ENCODE results near the gene DNAJC4. TPM values are rescaled to one million over a fixed set of nuclear protein-coding genes. Genes with fewer than 3 reads are reported as not detected.
A peak's percentile ranks its signal among the peaks of the same experiment; 100 is the strongest.

DNAJC4 gene
- total RNA-seq, 4 donors from 2014 or later, result 13.8 to 30.0 (median 18.9) TPM

DNA sequence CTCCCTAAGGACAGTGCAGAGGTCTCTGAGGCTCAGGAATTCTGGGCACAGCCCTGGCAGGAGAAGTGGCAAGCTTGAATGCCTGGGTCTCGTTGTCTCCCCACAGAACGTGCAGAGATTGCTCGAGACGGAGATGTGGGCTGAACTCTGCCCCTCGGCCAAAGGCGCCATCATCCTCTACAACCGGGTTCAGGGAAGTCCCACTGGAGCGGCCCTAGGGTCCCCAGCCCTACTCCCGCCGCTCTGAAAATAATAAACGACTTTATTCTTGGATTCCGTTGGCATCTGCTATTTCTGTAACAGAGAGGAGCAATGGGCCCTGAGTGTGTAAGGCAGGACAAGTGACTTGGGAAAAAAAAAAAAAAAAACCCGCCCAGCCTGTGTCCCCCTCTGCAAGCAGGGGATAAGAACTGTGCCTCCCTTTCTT is 591 bp upstream of the DNAJC4 start:
- no peak for TF ChIP-seq POLR2A (IDR thresholded peaks at IDR 0.05)
- TF ChIP-seq, protein P1, sequence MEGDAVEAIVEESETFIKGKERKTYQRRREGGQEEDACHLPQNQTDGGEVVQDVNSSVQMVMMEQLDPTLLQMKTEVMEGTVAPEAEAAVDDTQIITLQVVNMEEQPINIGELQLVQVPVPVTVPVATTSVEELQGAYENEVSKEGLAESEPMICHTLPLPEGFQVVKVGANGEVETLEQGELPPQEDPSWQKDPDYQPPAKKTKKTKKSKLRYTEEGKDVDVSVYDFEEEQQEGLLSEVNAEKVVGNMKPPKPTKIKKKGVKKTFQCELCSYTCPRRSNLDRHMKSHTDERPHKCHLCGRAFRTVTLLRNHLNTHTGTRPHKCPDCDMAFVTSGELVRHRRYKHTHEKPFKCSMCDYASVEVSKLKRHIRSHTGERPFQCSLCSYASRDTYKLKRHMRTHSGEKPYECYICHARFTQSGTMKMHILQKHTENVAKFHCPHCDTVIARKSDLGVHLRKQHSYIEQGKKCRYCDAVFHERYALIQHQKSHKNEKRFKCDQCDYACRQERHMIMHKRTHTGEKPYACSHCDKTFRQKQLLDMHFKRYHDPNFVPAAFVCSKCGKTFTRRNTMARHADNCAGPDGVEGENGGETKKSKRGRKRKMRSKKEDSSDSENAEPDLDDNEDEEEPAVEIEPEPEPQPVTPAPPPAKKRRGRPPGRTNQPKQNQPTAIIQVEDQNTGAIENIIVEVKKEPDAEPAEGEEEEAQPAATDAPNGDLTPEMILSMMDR (IDR thresholded peaks at IDR 0.05 in 4 of 5, conservative IDR thresholded peaks at IDR 0.05 in 1 of 5), result no peak
- intact Hi-C loops (cut with DNase I; ENCODE audit: low total_unique reads) (loop anchor here (5.0 kb wide), 1 partner anchor 62 kb away; the partner anchor contains the start of gene MACROD1), in situ Hi-C loops (cut with MboI; ENCODE audit: low sequenced_read_pairs in 4 of 4) (no loop called here)
- Histone ChIP-seq H3K27ac (peak overlapping the region; percentile 90 to 97 (median 92)), H3K4me1 (peaks cover 44 to 48% of the 10 kb centered on the region in 2 donors), H3K9me3 (no peaks in the 10 kb centered on the region), H3K4me3 (peak overlapping the region; percentile 64 to 90 (median 80)), H3K27me3 (no peaks in the 10 kb centered on the region), H3K36me3 (no peaks in the 10 kb centered on the region)
- no peak for DNase-seq
- ATAC-seq, result no peak

DNA sequence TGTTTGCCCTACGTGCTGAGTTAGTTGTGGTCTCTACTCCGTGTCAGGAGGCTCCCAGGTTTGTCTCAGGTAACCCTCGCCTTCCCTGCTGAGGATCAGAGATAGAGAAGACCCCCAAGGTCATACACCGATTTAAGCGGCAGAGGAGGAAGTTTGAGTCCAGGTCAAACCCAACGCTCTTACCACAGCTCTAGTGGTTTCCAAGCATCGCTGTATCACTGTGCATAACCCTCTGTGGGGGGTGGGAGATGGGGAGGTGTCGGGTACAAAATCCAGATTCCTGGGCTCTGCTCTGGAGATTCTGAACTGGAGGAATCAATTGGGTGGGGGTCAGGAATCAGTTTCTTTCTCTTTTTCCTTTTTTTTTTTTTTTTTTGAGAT is 627 bp downstream of the DNAJC4 start:
- intact Hi-C loops (cut with DNase I; ENCODE audit: low total_unique reads), result no loop called here
- peak overlapping the region; percentile 64 to 90 (median 80) for H3K4me3 ChIP-seq
- TF ChIP-seq, protein P1 (IDR thresholded peaks at IDR 0.05 in 4 of 5, conservative IDR thresholded peaks at IDR 0.05 in 1 of 5), result no peak
- TF ChIP-seq POLR2A (IDR thresholded peaks at IDR 0.05), result no peak
- no peaks in the 10 kb centered on the region for H3K9me3 ChIP-seq
- H3K4me1 ChIP-seq, result peaks cover 43 to 45% of the 10 kb centered on the region in 2 donors
- no peaks in the 10 kb centered on the region for H3K36me3 ChIP-seq
- H3K27ac ChIP-seq, result peak overlapping the region; percentile 90 to 97 (median 92)
- no peaks in the 10 kb centered on the region for H3K27me3 ChIP-seq
- ATAC-seq, result no peak
- in situ Hi-C loops (cut with MboI; ENCODE audit: low sequenced_read_pairs in 4 of 4), result no loop called here
- no peak for DNase-seq

DNA sequence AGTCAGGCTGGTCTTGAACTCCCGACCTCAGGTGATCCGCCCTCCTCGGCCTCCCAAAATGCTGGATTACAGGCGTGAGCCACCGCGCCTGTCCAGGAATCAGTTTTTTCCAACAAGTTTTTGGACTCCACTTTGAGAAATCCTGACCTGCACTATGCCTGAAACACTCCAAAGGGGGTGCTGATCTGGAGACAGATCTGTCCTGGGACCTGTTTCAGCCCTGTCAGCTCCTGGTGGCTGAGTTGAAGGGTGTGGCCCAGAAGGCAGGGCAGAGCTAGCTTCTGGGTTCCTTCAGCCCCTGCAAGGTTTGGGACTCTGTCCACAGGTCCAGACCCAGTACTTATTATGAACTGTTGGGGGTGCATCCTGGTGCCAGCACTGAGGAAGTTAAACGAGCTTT is 1.2 kb downstream of the DNAJC4 start:
- H3K4me3 ChIP-seq, result no peak overlapping the region
- peak overlapping the region in 3 of 4 donors; percentile 90 to 97 (median 93) for H3K27ac ChIP-seq
- ATAC-seq, result no peak

DNA sequence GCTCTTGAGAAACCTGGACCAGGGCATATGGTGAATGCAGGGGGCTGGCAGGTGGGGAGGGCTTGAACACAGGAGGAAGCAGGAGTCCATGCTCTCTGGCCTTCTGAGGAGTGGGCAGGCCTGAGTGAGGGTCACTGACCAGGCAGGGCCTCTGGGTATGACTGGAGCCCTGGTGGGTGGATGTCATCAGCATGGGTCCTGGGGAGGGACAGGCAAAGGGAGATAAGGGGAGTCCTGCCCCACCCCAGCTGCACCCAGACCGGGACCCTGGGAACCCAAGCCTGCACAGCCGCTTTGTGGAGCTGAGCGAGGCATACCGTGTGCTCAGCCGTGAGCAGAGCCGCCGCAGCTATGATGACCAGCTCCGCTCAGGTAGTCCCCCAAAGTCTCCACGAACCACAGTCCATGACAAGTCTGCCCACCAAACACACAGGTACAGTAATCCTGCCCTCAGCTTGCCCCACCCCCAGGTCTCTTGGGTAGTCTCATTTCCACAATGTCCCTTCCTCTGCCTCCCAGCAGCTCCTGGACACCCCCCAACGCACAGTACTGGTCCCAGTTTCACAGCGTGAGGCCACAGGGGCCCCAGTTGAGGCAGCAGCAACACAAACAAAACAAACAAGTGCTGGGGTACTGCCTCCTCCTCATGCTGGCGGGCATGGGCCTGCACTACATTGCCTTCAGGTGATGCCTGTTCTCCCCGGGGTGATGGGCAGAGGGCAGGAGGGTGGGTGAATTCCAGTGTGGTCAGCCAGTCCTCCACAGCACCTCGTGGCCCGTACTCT is 2.0 kb downstream of the DNAJC4 start:
- ATAC-seq (no peak), DNase-seq (peak in 1 of 2 donors; percentile 27)
- no peak for TF ChIP-seq POLR2A (IDR thresholded peaks at IDR 0.05)
- TF ChIP-seq, protein P1 (IDR thresholded peaks at IDR 0.05 in 4 of 5, conservative IDR thresholded peaks at IDR 0.05 in 1 of 5), result no peak
- peaks cover 34 to 36% of the 10 kb centered on the region in 2 donors for H3K4me1 ChIP-seq
- peak overlapping the region in 1 of 4 donors; percentile 90 for H3K27ac ChIP-seq
- in situ Hi-C loops (cut with MboI; ENCODE audit: low sequenced_read_pairs in 4 of 4), result no loop called here
- no peaks in the 10 kb centered on the region for H3K9me3 ChIP-seq
- H3K36me3 ChIP-seq, result no peaks in the 10 kb centered on the region
- no peak overlapping the region for H3K4me3 ChIP-seq
- H3K27me3 ChIP-seq, result no peaks in the 10 kb centered on the region
- intact Hi-C loops (cut with DNase I; ENCODE audit: low total_unique reads), result no loop called here

More for the DNA sequence above, 1.2 kb downstream of the DNAJC4 start:
- Histone ChIP-seq H3K4me1 (peaks cover 42 to 44% of the 10 kb centered on the region in 2 donors), H3K36me3 (no peaks in the 10 kb centered on the region), H3K27me3 (no peaks in the 10 kb centered on the region), H3K9me3 (no peaks in the 10 kb centered on the region)
- no peak for DNase-seq
- TF ChIP-seq POLR2A (IDR thresholded peaks at IDR 0.05), result no peak
- TF ChIP-seq, protein P1 (IDR thresholded peaks at IDR 0.05 in 4 of 5, conservative IDR thresholded peaks at IDR 0.05 in 1 of 5), result no peak
- in situ Hi-C loops (cut with MboI; ENCODE audit: low sequenced_read_pairs in 4 of 4) (no loop called here), intact Hi-C loops (cut with DNase I; ENCODE audit: low total_unique reads) (no loop called here)
